Activated naive CD4-positive, alpha-beta T cell treated with anti-CD3 and anti-CD28 coated beads, Interleukin-2, amount 50 U/mL, for 16 hours (primary cell): ENCODE data around the gene TBPL1.
"Not testable (repeated sequence)": the region's sequence is repeated elsewhere in the genome, so short reads cannot be mapped to it uniquely, and the experiment has no call there.

ENCODE experiments used
- DNase-seq: peaks from one replicate; pipeline ENCODE4 v3.0.0-alpha.2; 2020

Gene TBPL1

DNA sequence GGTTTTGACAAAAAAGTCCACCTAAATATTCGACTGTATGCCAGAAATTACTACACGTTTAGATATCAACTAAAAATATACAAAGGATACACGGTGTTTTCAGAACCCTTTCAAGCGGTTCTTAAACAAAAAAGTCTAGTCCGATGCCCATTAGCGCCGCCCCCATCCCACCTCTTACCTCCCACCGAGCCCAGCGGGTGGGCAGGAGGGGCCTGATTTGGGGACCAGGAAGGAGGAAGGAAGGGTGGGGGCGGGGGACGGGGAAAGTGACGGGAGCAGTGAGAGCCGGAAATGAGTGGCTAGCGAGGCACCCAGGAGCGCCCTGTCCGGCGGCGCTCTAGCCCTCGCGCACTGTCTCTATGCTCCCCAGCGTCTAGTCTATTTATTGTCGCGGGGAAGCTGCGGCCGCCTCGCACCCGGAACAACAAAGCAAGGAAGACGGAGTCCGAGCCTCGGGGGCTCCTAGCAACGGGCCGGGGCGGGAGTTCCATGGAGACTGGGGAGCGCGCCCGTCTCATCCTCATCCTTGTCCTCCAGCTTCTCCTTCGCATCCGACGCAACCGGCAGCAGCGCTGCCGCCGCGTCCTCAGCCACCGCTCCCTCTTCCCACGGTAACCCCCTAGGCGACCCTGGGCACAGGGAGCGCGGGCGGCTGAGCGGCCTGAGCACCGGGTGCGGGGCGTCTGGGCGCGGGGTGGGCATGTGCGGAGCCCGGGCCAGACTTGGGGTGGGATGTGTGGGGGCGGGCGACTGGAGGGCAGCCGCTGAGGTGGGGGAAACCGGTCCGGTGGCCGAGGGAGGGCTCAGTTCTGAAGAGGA lies at the start of gene TBPL1:
TBPL1 (plus strand) TSS at position 410 of the 819 bp plus-strand sequence. CDS start 26,902 bp downstream, outside the sequence.
- peak; percentile 93 for DNase-seq

DNA sequence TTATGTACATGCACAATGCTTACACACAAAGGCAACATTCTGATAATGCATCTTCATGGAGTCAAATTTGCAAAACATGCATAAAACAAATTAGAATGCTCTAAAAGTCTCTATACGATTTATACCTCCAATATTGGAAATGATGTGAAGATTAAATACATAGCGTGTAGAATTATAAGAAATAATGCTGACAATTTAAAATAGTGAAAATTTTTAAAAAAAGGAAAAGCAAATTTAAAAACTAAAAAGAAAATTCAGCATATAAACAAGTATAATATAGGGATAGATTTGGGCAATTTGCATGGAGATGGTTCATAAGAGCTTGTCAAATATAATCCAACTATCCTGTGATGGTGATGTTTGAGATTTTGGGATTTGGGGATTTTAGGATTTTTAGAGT lies 49.2 kb upstream of the TBPL1 start:
- no peak for DNase-seq

DNA sequence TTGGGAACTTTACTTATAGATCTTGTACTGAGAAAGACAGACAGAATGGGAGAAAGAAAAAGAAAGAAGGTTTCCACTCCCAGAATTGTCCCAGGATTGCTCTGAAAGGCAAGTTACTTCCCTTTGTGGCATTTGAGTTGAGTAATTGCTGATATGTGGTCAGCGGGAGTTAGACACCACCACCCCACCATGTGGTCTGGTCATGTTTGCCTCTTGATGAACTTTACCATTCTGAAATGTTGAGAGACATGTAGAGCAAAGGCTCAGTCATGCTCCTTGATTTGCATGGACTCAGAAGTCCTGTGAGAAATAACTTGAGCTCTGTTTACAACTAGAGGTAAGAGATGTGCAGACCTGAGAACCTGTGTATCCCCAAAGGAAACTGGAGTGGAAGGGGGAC lies 47.0 kb upstream of the TBPL1 start:
- DNase-seq, result no peak

DNA sequence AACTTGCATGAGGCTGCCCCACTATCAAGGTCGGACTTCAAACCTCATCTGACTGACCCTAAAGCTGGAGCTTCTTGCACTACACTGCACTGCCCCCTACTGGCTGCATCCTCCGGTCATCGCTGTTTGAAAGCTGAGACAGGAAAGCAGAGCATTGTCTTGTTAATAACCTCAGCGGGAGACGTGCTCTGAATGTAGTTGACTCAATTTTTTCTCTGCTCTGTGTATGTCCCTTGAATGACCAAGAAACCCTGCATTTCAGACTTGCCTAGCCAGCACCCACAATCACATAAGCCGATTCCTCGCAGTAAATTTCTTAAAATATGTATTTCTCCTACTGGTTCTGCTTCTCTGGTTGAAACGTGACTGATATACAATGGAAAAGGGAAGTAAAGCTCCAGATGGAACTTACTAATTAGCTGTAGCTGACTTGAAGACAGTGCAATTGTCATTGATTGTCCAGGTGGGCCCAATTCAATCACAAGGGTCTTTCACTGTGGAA lies 36.3 kb upstream of the TBPL1 start:
- DNase-seq, result peak; percentile 73

DNA sequence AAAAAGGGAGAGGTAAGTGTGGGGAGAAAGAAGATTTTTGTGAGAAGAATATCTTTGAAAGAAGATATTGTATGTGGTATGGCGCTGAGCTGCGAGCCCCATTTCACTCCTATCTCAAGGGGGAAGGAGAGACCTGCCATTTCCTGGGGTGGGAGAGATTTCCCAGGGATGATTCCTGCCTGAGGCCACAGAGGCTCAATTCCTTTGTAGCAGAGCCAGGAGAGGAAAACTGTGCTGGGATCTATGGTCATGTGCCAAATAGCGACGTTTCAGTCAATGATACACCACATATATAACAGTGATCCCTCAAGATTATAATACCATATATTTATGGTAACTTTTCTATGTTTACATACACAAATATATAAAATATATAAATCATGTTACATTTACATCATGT lies 35.2 kb upstream of the TBPL1 start:
- DNase-seq, result no peak

DNA sequence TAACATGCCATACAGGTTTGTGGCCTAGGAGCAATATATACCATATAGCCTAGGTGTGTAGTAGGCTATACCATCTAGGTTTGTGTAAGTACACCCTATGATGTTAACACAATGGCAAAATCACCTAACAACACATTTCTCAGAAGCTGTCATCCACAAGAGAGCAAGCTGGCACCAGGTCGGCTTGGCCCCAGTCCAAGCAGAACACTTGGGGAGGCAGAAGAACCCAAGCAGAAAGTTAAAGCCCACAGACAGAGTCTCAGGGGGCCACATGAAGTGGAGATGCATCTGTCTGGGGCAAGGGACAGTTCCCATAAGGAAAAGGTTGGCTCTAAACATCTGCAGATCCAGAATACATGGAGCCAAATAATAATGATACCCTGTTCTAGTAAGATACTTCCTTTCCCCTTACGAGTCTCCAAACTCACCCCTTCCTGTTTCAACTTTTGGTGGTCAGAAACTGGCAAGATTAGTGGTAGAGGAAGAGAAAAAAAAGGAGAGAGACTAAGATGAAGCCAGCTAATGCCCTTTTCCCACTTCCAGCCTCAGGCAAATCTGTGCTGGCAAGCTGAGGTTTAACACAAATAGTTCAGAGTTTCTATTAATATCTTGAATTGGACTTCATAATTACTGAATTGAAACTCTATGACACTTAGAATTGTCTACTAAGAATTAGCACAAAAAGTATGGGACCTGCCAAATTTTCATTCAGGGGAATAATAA lies 34.7 kb upstream of the TBPL1 start:
- DNase-seq, result no peak

DNA sequence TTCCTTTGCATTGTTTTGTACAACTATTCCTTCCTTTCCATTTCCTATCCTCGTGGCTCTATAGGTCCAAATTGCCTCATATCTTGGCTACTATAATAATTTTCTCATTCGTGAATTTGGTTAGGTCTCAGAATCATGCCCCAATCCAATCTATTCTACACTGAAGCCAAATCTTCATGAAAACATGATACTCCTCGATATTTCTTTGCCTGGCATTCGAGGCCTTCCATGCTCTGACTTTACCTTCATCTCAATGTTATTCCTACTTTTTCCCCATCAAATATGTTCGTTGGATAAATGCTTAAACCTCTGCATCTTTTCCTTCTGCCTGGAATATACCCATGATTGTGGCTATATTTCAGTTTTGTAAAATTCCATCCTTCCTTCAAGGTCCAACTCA lies 33.7 kb upstream of the TBPL1 start:
- DNase-seq, result no peak

DNA sequence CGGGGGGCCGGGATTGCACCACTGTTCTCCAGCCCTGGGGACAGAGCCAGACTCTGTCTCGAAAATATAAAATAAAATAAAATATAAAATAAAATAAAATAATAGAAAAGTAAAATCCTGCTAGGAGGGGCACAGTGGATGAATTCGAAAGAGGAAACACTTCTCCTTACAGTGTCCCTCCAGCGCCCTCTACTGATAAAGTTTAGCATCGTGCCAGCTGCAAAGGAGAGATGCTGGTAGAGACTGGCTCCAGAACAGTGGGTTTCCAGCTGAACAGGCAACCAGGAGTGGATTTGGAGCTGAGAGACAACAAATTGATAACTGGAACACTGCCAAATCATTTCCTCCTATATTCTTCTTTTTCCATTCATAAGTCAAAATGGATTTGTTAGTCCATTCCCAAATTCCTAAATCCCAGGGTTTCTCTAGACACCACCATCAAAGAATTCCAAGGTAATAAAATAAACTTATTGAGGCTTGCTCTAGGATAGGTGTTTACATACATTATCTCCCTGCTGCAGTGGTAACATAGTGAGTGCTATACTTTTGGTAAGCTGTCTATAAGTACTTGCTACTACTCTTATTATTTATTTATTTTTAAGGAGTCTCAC lies 31.7 kb upstream of the TBPL1 start:
- peak; percentile 68 for DNase-seq

DNA sequence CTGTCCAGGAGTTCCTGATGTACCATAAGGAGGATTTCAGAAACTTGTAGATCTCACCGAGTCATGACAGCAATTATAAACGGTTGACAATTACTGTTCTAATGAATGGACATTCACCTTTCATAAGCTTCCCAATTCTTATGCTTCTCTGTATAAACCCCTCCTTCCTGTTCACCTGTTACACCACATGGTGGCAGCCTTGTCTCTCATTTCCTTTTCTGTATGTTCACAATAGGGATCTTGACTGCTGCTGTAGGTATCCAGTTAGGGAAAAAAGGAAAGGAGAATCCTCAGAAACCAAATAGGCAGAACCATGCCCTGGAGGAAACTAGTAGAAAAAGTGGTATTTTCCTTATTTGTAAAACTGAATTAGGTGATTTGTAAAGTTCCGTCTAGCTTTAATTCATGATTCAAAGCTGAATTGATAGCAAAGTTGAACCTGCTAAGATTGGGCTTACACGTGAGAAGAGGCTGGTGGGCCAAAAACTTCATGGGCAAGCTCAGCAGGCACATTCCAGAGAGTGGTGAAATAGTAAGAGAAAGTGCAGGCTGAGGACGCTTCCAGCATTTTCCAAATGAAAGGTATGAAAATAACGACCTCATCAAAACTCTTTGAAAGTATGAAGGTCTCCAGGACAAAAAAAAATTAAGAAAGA lies 29.0 kb upstream of the TBPL1 start:
- peak; percentile 52 for DNase-seq

DNA sequence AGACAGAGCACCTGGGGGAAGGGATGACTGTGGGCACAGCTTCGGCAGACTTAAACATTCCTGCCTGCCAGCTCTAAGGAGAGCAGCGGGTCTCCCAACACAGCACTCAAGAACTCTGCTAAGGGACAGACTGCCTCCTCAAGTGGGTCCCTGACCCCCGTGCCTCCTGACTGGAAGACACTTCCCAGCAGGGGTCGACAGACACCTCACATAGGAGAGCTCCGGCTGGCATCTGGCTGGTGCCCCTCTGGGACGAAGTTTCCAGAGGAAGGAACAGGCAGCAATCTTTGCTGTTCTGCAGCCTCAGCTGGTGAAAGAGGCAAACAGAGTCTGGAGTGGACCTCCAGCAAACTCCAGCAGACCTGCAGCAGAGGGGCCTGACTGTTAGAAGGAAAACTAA lies 21.8 kb upstream of the TBPL1 start:
- not testable (repeated sequence) for DNase-seq

DNA sequence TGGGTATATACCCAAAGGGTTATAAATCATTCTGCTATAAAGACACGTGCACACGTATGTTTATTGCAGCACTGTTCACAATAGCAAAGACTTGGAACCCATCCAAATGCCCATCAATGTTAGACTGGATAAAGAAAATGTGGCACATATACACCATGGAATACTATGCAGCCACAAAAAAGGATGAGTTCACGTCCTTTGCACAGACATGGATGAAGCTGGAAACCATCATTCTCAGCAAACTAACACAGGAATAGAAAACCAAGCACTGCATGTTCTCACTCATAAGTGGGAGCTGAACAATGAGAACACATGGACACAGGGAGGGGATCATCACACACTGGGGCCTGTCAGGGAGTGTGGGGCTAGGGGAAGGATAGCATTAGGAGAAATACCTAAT lies 16.7 kb upstream of the TBPL1 start:
- DNase-seq, result not testable (repeated sequence)

DNA sequence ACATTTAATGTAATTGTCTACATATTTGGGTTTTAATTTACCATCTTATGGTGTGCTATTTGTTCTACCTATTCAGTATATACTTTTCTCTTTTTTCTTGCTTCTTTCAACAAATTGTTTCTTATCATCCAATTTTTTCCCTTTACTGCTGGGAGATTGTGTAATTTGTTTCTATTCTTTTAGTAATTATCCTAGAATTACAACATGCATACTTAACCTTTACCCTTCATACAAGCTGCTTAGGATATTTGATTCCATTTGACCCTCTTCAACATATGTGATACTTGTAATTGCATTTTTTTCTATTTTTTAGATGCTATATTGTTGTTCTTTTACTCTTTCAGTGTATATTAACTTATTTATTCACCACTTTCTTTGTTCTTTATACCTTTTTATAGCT lies 15.1 kb upstream of the TBPL1 start:
- no peak for DNase-seq

DNA sequence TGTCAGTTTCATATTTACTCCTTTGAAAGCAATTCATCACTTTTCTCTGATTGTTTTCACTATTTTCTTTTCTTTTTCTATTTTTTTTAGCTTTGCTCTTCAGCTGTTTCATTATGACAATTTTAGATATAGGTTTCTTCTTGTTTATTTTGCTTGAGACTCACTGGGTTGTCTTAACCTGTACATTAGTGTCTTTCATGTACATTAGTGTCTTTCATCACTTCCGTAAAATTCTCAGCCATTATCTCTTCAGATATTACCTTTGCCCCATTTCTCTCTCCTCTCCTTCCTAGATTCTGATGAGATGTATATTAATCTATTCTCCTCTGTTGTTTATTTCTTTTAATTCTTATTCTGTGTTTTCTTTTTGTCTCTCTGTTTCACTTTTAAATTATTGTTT lies 14.5 kb upstream of the TBPL1 start:
- no peak for DNase-seq

DNA sequence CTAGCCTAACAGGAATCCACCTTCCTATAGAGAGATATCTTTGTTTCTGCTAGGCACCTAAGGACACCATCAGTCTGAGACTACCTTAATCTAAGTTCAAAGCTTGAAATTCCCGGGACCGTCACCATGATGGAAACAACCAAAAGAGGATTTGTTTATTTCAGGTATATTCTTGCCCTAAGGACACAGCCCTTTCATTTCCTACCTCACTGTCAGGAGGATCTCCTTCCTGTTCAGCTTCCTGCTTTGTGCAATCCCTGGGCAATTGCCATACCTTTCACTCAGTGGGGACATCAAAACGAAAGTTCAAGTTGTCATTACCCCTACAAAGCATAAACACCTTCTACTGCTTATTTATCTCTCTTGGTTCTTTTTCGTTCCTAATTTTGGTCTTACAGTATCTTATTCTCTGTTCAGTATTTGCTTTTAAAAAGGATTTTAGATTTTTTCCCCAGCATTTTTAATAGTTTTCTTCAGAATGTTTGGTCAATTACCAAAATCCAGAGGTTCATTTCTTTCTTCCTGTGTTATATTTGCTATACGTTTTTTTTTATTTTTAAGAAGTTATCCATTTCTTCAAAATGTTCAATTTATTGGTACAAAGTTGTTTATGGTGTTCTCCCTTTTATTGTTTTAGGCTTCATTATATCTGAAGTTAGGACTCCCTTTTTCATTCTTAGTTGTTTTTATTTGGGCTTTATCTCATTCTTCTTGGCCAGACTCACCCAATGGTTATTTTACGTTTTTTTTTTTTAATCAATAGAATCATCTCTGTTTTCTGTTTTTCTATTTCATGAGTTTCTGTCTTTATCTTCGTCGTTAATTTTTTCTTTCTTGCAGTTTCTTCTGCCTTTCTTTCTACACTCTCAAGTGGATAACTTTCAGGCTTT lies 13.0 kb upstream of the TBPL1 start:
- no peak for DNase-seq

DNA sequence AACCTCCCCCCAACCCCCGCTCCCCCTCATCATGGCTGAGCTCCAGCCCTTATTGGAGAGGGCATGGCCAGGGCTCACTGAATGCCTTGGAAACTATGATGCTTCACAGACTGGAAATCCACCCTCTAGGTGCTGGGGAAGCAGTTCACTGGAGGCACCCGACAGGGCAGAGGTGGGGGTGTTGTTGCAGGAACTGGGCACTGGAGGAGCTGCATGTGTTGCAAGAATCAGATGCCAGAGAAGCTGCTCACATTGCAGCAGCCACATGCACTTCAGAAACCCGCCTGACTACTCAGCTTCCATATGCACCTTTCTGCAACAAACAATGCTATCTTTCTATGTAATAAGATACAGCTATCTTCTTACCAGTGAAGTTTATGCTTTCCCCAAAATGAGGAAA lies 7.9 kb upstream of the TBPL1 start:
- DNase-seq, result no peak

DNA sequence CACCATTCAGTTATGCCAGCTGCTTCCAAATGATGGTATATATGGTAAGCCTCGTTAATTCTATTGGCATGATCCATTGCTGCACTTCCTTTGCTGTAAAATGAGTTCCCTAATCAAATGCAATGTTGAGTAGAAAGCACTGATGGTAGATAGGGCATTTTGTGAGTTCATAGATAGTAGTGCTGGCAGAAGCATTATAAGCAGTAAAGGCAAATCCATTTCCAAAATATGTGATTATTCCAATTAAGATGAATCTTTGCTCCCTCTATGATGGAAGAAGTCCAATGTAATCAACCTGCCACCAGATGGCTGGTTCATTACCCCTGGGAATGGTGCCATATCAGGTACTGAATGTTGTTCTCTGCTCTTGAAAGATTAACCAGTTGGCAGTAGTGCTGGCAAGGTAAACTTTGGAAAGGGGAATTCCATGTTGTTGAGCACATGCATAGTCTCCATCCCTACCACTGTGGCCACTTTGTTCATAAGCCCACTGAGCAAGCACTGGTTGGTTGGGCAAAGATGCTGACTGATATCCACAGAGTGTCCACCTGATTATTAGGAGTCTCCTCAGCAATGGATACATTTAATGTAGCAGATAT lies 5.6 kb upstream of the TBPL1 start:
- no peak for DNase-seq

DNA sequence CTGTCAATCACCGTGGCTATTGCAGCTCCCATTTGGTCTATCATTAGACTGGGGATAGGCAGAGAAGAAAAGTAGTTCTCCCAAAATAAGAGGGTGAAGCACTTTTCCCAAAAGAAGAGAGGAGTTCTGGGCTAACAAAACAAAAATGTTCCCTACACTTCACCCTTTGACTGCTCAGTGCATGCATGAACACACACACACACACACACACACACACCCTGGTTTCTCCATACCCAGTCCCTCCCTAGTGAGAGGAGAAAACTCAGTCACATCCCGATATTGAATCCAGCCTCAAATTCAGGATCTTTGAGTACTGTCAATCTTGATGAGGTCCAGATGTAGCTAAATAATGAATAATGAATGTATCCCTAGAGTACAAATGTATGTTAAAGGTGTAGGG lies 4.6 kb upstream of the TBPL1 start:
- no peak for DNase-seq

DNA sequence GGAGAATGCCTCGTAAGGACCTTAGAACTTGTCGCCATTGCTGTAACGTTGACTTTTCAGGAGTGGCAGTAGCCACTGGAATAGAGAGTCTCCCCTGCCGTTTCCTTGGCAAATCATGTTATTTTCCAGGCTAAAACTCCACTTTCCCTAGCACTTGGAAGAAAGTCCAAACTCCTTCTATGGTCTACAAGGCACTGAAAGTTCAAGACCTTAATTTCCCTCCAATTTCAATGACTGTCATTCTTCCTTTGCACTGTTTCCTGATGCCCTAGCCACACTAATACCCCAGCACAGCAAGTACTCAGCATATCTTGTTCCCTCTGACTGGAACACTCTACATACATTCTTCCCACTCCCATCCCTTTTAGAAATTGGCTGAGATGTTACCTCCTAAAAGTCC lies 1.8 kb upstream of the TBPL1 start:
- no peak for DNase-seq

DNA sequence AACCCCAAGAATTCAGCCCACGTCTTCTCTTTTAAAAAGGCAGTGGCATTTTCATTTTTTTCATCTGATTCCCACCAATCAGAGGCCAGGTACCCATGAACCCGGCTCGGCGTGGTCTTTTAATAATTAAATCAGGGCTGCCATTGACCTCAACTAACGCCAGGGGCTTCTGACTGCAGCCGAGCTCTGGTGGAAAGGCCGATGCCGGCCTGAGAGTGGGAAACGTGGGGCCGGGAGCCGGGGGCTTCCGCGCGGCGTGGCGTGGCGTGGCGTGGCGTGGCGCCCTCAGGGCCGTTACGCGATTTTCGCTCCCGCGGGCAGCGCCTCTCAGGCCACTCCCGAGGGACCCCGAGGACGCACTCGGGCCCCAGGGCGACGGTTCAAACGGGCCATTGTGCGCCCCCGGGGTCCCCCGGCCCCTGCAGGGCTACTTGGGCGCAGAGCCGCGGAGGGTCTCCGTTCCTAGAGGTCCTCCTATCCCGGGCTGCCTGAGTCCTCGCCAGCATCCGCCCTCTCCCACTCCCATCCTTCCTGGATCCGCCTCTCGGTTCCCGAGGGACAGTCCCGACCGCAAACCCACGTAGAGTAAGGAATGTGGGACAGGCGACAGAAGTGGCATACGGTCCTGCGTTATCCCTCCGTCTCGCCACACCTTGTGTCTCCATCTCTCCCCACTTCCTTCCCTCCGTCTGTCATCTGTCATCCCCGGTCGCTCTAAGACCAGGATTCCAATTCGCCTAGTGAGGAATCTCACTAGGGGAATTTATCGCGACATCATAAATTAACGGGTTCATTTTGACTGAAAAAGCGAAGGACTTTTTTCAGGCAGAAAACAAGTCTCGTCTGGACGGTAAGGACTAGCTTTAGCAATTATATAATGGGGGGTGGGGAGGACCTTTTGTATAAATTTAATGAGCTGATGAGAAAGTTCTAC lies 876 bp upstream of the TBPL1 start:
- DNase-seq, result peak; percentile 42

DNA sequence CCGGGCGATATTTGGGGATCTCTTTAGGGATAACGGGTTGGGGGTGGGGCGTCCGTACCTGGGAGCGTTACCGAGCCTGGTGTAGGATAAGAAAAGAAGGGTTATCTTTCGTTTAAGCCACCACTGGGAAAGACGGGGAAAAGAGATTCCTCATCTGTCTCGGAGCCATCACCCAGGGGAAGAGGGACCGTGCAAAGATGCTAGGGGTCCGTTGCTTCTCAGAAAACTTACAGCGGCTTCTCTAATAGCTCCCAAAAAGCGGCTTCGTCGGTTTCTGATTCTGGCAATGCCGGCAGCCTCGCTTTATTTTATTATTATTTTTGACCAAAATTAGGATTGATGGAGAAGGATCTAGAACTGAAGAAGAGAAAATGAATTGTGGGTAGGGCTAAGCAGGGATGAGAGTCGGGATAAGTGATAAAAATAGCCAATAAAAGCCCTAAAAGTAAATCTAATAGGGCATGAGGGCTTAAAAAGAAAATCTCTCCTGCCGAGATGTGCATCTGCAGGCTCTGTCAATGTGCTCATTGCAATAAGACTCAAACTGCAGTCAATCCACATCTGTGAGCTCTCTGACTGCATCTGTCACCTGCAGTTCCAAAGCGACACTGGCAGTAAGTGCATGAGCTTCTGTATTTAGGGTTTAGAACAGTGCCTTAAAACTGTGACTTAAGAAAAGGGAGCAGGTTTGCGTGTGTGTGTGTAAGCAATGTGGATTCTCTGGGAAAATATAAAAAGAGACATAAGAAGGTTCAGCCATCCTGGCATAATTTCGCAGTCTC lies 801 bp downstream of the TBPL1 start:
- DNase-seq, result no peak
